ENCODE measurements around the gene AGBL1.

- TF ChIP-seq, protein P1, sequence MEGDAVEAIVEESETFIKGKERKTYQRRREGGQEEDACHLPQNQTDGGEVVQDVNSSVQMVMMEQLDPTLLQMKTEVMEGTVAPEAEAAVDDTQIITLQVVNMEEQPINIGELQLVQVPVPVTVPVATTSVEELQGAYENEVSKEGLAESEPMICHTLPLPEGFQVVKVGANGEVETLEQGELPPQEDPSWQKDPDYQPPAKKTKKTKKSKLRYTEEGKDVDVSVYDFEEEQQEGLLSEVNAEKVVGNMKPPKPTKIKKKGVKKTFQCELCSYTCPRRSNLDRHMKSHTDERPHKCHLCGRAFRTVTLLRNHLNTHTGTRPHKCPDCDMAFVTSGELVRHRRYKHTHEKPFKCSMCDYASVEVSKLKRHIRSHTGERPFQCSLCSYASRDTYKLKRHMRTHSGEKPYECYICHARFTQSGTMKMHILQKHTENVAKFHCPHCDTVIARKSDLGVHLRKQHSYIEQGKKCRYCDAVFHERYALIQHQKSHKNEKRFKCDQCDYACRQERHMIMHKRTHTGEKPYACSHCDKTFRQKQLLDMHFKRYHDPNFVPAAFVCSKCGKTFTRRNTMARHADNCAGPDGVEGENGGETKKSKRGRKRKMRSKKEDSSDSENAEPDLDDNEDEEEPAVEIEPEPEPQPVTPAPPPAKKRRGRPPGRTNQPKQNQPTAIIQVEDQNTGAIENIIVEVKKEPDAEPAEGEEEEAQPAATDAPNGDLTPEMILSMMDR (IDR thresholded peaks at IDR 0.05; ENCODE audit: insufficient read depth, low read length, poor library complexity, severe bottlenecking), result no peak
- no peak for TF ChIP-seq EZH2phosphoT487 (conservative IDR thresholded peaks at IDR 0.05; ENCODE audit: low read length)
These were observed 570.4 kb downstream of the AGBL1 start for GRCh38 chr15:86650094-86650493.

All from SU-DHL-6 (cell line).